OCI-LY7 (cell line): ENCODE measurements around the gene ZNF837. TPM values are rescaled to one million over a fixed set of nuclear protein-coding genes. Genes with fewer than 3 reads are reported as not detected.
A peak's percentile ranks its signal among the peaks of the same experiment; 100 is the strongest.

Experiments used
- BruUV-seq: library from RNA; stranded (reverse); fragments of 400-500 nt; replicated peaks from 2 replicates; lab custom pipeline; 2021; lab: Mats Ljungman, UMichigan
- CTCF ChIA-PET: fragments of 300-600 bp; sonication (Branson Sonifier 250); formaldehyde crosslinking; loops from one replicate; lab custom pipeline; 2022; ENCODE audit warnings: antibody characterized with exemption; ENCODE audit not compliant: unreplicated experiment; lab: Charles Lee
- POLR2A ChIA-PET: fragments of 300-600 bp; sonication (Branson Sonifier 250); formaldehyde crosslinking; loops from one replicate; lab custom pipeline; 2022; ENCODE audit warnings: antibody characterized with exemption; lab: Charles Lee
- DNase-seq: peaks from one replicate; pipeline ENCODE4 v3.0.0-alpha.2; 2015; ENCODE audit warnings: low spot score
- H2AFZ ChIP-seq: fragments of 200-600 bp; sonication (generic), shearing (Covaris generic); 2 replicates; pipeline ENCODE4 v1.6.1; 2014; ENCODE audit warnings: mild to moderate bottlenecking, antibody characterized with exemption, low read length, moderate library complexity
- H3K27ac ChIP-seq: fragments of 200-600 bp; sonication (generic); 2 replicates; pipeline ENCODE4 v1.5.1; 2014; ENCODE audit warnings: mixed run types, low read depth, mild to moderate bottlenecking, moderate library complexity, low read length, inconsistent platforms; ENCODE audit not compliant: poor library complexity, severe bottlenecking
- H3K36me3 ChIP-seq: fragments of 200-600 bp; sonication (generic); 2 replicates; pipeline ENCODE4 v1.6.1; 2014; ENCODE audit warnings: mild to moderate bottlenecking, antibody characterized with exemption, low read length, moderate library complexity, mixed read lengths; ENCODE audit not compliant: insufficient read depth
- H3K4me1 ChIP-seq: fragments of 200-600 bp; sonication (generic); 2 replicates; pipeline ENCODE4 v1.5.1; 2014; ENCODE audit warnings: mild to moderate bottlenecking, low read length; ENCODE audit not compliant: insufficient read depth, poor library complexity, severe bottlenecking
- H3K4me2 ChIP-seq: fragments of 200-600 bp; sonication (generic); 2 replicates; pipeline ENCODE4 v1.6.1; 2014; ENCODE audit warnings: mild to moderate bottlenecking, low read length
- H3K4me3 ChIP-seq: fragments of 200-600 bp; sonication (generic); 2 replicates; pipeline ENCODE4 v1.5.1; 2014; ENCODE audit warnings: mild to moderate bottlenecking, low read depth, low read length; ENCODE audit not compliant: poor library complexity, severe bottlenecking
- H3K79me2 ChIP-seq: fragments of 200-600 bp; sonication (generic); 2 replicates; pipeline ENCODE4 v1.6.1; 2016; ENCODE audit warnings: low read depth, mild to moderate bottlenecking, low read length, moderate library complexity, mixed read lengths; ENCODE audit not compliant: insufficient read depth
- H3K9me2 ChIP-seq: fragments of 200-600 bp; sonication (generic); 2 replicates; pipeline ENCODE4 v1.6.1; 2016; ENCODE audit warnings: mild to moderate bottlenecking, low read length, mixed read lengths; ENCODE audit not compliant: insufficient read depth
- H3K9me3 ChIP-seq: fragments of 200-600 bp; sonication (generic); 2 replicates; pipeline ENCODE4 v1.6.1; 2014; ENCODE audit warnings: mild to moderate bottlenecking, mixed run types, low read length, mixed read lengths
- H4K20me1 ChIP-seq: fragments of 200-600 bp; sonication (generic); 2 replicates; pipeline ENCODE4 v1.6.1; 2014; ENCODE audit warnings: mild to moderate bottlenecking, antibody characterized with exemption, low read length, moderate library complexity, mixed read lengths; ENCODE audit not compliant: insufficient read depth
- EZH2phosphoT487 ChIP-seq: fragments of 200-600 bp; sonication (generic); IDR thresholded peaks from 2 replicates; pipeline ENCODE4 v1.6.1; 2018; ENCODE audit warnings: low read depth, borderline replicate concordance, mild to moderate bottlenecking, mixed run types, antibody characterized with exemption, low read length, moderate library complexity, mixed read lengths
- intact Hi-C: fragments of 100-400 bp; cut with micrococcal nuclease; formaldehyde crosslinking; loops from one replicate; pipeline ENCODE4 v1.10.0; 2022; ENCODE audit not compliant: unreplicated experiment
- microRNA-seq: library from miRNA; unstranded; fragments of <30 nt; microRNA quantifications from one replicate; pipeline ENCODE4 v1.2.0, GENCODE V29; 2022; ENCODE audit warnings: borderline replicate concordance
- small RNA-seq: library from RNA; depleted of rRNA; stranded (forward); fragments of <200 nt; gene quantifications from one replicate; pipeline ENCODE3, GENCODE V24; 2014
- total RNA-seq, 2 experiments: library from RNA; depleted of rRNA in 1 of 2; stranded (reverse); fragments of >200 nt in 1 of 2; shearing (Covaris generic) in 1 of 2; gene quantifications; 2 replicates each; pipeline ENCODE4 v1.2.3, GENCODE V29; 2014 to 2022
- TF ChIP-seq, protein P1 (sequence below): fragments of 200-600 bp; sonication (generic); conservative IDR thresholded peaks from 2 replicates; pipeline ENCODE4 v1.5.1; 2014; ENCODE audit warnings: mild to moderate bottlenecking, antibody characterized with exemption, low read length, moderate library complexity, mixed read lengths

ZNF837 gene
- total RNA-seq, 2 experiments from 2014 or later = 3.0 to 5.8 TPM

DNA sequence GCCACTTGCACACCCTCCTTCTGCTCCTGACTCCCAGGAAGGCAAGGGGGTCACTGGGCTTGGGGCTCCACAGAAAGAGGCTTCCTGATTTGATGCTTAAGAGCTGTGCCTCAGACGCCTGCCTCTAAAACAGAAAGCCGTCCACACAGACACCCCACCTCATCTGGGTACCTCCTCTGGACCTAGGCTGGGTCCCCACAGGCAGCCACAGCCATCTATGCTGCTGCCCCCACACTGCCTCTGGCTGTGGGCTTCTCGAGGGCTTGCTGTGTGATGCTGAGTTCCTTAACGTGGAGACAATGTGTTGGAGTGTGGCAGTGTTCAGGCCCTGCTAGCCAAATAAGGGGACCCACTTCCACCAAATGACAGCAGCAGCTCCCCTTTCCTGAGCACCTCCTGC is 62.5 kb downstream of the ZNF837 start:
- CTCF ChIA-PET = no interaction called here
- no TSS peak for BruUV-seq
- POLR2A ChIA-PET = no interaction called here
- intact Hi-C loops = no loop called here
- DNase-seq = no peak
- H2AFZ ChIP-seq = no peak overlapping the region
- H3K9me3 ChIP-seq = no peaks in the 10 kb centered on the region
- H3K36me3 ChIP-seq = peaks cover 24% of the 10 kb centered on the region
- H3K79me2 ChIP-seq = no peaks in the 10 kb centered on the region
- H3K4me3 ChIP-seq = no peak overlapping the region
- no peak overlapping the region for H3K27ac ChIP-seq
- H3K9me2 ChIP-seq = no peaks in the 10 kb centered on the region
- no peaks in the 10 kb centered on the region for H4K20me1 ChIP-seq
- no peaks in the 10 kb centered on the region for H3K4me1 ChIP-seq
- H3K4me2 ChIP-seq = no peak overlapping the region
- no peak for TF ChIP-seq EZH2phosphoT487
- TF ChIP-seq, protein P1, sequence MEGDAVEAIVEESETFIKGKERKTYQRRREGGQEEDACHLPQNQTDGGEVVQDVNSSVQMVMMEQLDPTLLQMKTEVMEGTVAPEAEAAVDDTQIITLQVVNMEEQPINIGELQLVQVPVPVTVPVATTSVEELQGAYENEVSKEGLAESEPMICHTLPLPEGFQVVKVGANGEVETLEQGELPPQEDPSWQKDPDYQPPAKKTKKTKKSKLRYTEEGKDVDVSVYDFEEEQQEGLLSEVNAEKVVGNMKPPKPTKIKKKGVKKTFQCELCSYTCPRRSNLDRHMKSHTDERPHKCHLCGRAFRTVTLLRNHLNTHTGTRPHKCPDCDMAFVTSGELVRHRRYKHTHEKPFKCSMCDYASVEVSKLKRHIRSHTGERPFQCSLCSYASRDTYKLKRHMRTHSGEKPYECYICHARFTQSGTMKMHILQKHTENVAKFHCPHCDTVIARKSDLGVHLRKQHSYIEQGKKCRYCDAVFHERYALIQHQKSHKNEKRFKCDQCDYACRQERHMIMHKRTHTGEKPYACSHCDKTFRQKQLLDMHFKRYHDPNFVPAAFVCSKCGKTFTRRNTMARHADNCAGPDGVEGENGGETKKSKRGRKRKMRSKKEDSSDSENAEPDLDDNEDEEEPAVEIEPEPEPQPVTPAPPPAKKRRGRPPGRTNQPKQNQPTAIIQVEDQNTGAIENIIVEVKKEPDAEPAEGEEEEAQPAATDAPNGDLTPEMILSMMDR = no peak

Small RNAs within 50 kb of the gene (microRNA-seq; reads per million reads assigned to microRNA genes)
- not detected for gene MIR4754
- not detected for gene MIR6806

Small RNAs within 50 kb of the gene (small RNA-seq; reads per million reads assigned to genes)
- gene MIR4754 (not detected), gene MIR6806 (not detected), gene RNA5SP473 (0.57 reads per million, percentile 14 among the genes with 10 or more reads in this experiment)

Other genes with a start within 250 kb of the ZNF837 start
- gene ZNF329, start 230.2 kb downstream of the ZNF837 start, total RNA-seq (2014; rRNA removed; shearing (Covaris generic)) = 3.1 and 3.2 TPM in 2 replicates
- 3.1 and 3.4 TPM in 2 replicates for gene ZNF329, start 230.2 kb downstream of the ZNF837 start, total RNA-seq (2022)
- gene ZNF274, start 198.0 kb downstream of the ZNF837 start, total RNA-seq (2014; rRNA removed; shearing (Covaris generic)) = 36.4 and 68.3 TPM in 2 replicates
- gene ZNF274, start 198.0 kb downstream of the ZNF837 start, total RNA-seq (2022) = 36.2 and 42.4 TPM in 2 replicates
- gene ZNF544, start 152.1 kb downstream of the ZNF837 start, total RNA-seq (2014; rRNA removed; shearing (Covaris generic)) = 34.1 and 38.6 TPM in 2 replicates
- gene ZNF544, start 152.1 kb downstream of the ZNF837 start, total RNA-seq (2022) = 31.0 and 37.3 TPM in 2 replicates
- 7.3 and 7.8 TPM in 2 replicates for gene ZNF8, start 102.1 kb downstream of the ZNF837 start, total RNA-seq (2014; rRNA removed; shearing (Covaris generic))
- 7.1 and 7.7 TPM in 2 replicates for gene ZNF8, start 102.1 kb downstream of the ZNF837 start, total RNA-seq (2022)
- 61.7 and 79.6 TPM in 2 replicates for gene ERVK3-1, start 75.7 kb downstream of the ZNF837 start, total RNA-seq (2014; rRNA removed; shearing (Covaris generic))
- 46.4 and 48.1 TPM in 2 replicates for gene ERVK3-1, start 75.7 kb downstream of the ZNF837 start, total RNA-seq (2022)
- gene ZSCAN22, start 54.0 kb downstream of the ZNF837 start, total RNA-seq (2014; rRNA removed; shearing (Covaris generic)) = 2.6 and 3.3 TPM in 2 replicates
- 3.7 and 5.1 TPM in 2 replicates for gene ZSCAN22, start 54.0 kb downstream of the ZNF837 start, total RNA-seq (2022)
- gene A1BG, start 27.5 kb downstream of the ZNF837 start, total RNA-seq (2014; rRNA removed; shearing (Covaris generic)) = 21.3 and 47.2 TPM in 2 replicates
- gene A1BG, start 27.5 kb downstream of the ZNF837 start, total RNA-seq (2022) = 24.5 and 26.9 TPM in 2 replicates
- 2.8 and 3.6 TPM in 2 replicates for gene ZNF497, start 18.3 kb downstream of the ZNF837 start, total RNA-seq (2014; rRNA removed; shearing (Covaris generic))
- 4.5 and 6.1 TPM in 2 replicates for gene ZNF497, start 18.3 kb downstream of the ZNF837 start, total RNA-seq (2022)
- gene RPS5, start 6.2 kb upstream of the ZNF837 start, total RNA-seq (2014; rRNA removed; shearing (Covaris generic)) = 3,315 and 3,333 TPM in 2 replicates
- 1,573 and 1,607 TPM in 2 replicates for gene RPS5, start 6.2 kb upstream of the ZNF837 start, total RNA-seq (2022)
- gene RNF225, start 14.6 kb upstream of the ZNF837 start, total RNA-seq (2014; rRNA removed; shearing (Covaris generic)) = 0.75 and 2.1 TPM in 2 replicates
- gene RNF225, start 14.6 kb upstream of the ZNF837 start, total RNA-seq (2022) = 0.77 and 1.7 TPM in 2 replicates
- 9.8 and 12.4 TPM in 2 replicates for gene ZNF584, start 27.6 kb upstream of the ZNF837 start, total RNA-seq (2014; rRNA removed; shearing (Covaris generic))
- gene ZNF584, start 27.6 kb upstream of the ZNF837 start, total RNA-seq (2022) = 7.6 and 10.4 TPM in 2 replicates
- not detected in 2 replicates for gene ZNF132, start 59.1 kb upstream of the ZNF837 start, total RNA-seq (2014; rRNA removed; shearing (Covaris generic))
- not detected in 2 replicates for gene ZNF132, start 59.1 kb upstream of the ZNF837 start, total RNA-seq (2022)
- gene ZNF324B, start 70.6 kb upstream of the ZNF837 start, total RNA-seq (2014; rRNA removed; shearing (Covaris generic)) = 10.6 and 13.8 TPM in 2 replicates
- 13.5 and 14.5 TPM in 2 replicates for gene ZNF324B, start 70.6 kb upstream of the ZNF837 start, total RNA-seq (2022)
- 16.5 and 23.3 TPM in 2 replicates for gene ZNF324, start 86.0 kb upstream of the ZNF837 start, total RNA-seq (2014; rRNA removed; shearing (Covaris generic))
- gene ZNF324, start 86.0 kb upstream of the ZNF837 start, total RNA-seq (2022) = 11.9 and 13.2 TPM in 2 replicates
- 8.0 and 9.9 TPM in 2 replicates for gene ZNF446, start 95.3 kb upstream of the ZNF837 start, total RNA-seq (2014; rRNA removed; shearing (Covaris generic))
- gene ZNF446, start 95.3 kb upstream of the ZNF837 start, total RNA-seq (2022) = 11.0 and 11.1 TPM in 2 replicates
- gene SLC27A5, start 131.0 kb upstream of the ZNF837 start, total RNA-seq (2014; rRNA removed; shearing (Covaris generic)) = 28.0 and 44.1 TPM in 2 replicates
- 29.4 and 29.8 TPM in 2 replicates for gene SLC27A5, start 131.0 kb upstream of the ZNF837 start, total RNA-seq (2022)
- gene ZBTB45, start 138.8 kb upstream of the ZNF837 start, total RNA-seq (2014; rRNA removed; shearing (Covaris generic)) = 6.7 and 10.7 TPM in 2 replicates
- gene ZBTB45, start 138.8 kb upstream of the ZNF837 start, total RNA-seq (2022) = 14.7 and 16.4 TPM in 2 replicates
- gene TRIM28, start 163.0 kb upstream of the ZNF837 start, total RNA-seq (2014; rRNA removed; shearing (Covaris generic)) = 551 and 729 TPM in 2 replicates
- gene TRIM28, start 163.0 kb upstream of the ZNF837 start, total RNA-seq (2022) = 601 and 603 TPM in 2 replicates
- 72.7 and 108 TPM in 2 replicates for gene CHMP2A, start 174.1 kb upstream of the ZNF837 start, total RNA-seq (2014; rRNA removed; shearing (Covaris generic))
- gene CHMP2A, start 174.1 kb upstream of the ZNF837 start, total RNA-seq (2022) = 101 and 112 TPM in 2 replicates
- gene UBE2M, start 177.6 kb upstream of the ZNF837 start, total RNA-seq (2014; rRNA removed; shearing (Covaris generic)) = 101 and 105 TPM in 2 replicates
- 117 and 130 TPM in 2 replicates for gene UBE2M, start 177.6 kb upstream of the ZNF837 start, total RNA-seq (2022)
- 20.7 and 30.0 TPM in 2 replicates for gene MZF1, start 192.3 kb upstream of the ZNF837 start, total RNA-seq (2014; rRNA removed; shearing (Covaris generic))
- gene MZF1, start 192.3 kb upstream of the ZNF837 start, total RNA-seq (2022) = 39.1 and 41.1 TPM in 2 replicates